Skin of body (tissue), 2 donors: ENCODE measurements around the gene SNRNP40. TPM values are rescaled to one million over a fixed set of nuclear protein-coding genes. Genes with fewer than 3 reads are reported as not detected.
"Not testable (repeated sequence)": the region's sequence is repeated elsewhere in the genome, so short reads cannot be mapped to it uniquely, and the experiment has no call there.

Experiments used
- DNase-seq: peaks from one replicate; lab custom pipeline; 2025; lab: John Stamatoyannopoulos, UW
- total RNA-seq: library from RNA; depleted of rRNA; stranded (reverse); fragments of >200 nt; gene quantifications from one replicate; pipeline ENCODE4 v1.2.3, GENCODE V29; 2014

Gene SNRNP40
- total RNA-seq, 1 donor from 2014 or later = 88.5 TPM

- not testable (repeated sequence) for DNase-seq
Observed at GRCh38 chr1:31287791-31288190, 8.8 kb downstream of the SNRNP40 start.

GRCh38 chr1:31282426-31282825 is 14.2 kb downstream of the SNRNP40 start:
- not testable (repeated sequence) for DNase-seq

- DNase-seq = no peak
Observed at GRCh38 chr1:31273619-31274018, 23.0 kb downstream of the SNRNP40 start.

DNA sequence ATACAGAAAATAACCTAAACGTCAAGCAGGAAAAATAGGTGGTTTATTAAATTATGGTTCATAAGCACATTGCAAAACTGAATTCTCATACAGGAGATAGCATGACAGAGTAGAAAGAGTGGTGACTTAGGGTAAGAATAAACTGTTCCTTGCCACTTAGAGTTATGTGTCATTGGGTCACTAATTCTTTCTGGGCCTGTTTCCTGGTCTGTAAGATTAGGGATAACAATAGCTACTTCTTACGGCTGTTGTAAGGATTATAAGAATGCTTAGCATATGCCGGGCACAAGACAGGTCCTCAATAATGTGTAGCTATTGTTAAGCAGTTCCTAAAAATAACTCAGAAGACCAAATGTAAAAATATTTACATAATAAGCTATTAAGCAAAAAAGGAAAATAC is 24.2 kb downstream of the SNRNP40 start:
- no peak for DNase-seq

DNA sequence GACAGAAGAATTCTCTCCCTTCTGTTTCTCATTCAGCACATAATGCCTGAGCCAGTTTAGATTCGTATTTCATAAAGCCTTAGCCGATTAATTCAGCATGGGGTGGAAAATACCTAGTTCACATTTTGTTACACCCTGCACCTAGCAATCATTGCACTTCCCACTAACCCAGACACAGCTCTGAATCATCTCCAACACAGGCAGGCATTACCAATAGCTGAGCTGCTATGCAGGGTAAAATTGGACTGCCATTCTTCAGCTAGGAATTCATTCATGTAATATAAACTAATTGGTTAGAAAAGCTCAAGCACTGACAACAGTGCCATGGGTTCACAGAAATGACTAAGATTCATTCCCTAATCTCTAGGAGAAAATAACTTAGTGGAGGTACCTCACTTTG is 30.0 kb downstream of the SNRNP40 start:
- DNase-seq = no peak

DNA sequence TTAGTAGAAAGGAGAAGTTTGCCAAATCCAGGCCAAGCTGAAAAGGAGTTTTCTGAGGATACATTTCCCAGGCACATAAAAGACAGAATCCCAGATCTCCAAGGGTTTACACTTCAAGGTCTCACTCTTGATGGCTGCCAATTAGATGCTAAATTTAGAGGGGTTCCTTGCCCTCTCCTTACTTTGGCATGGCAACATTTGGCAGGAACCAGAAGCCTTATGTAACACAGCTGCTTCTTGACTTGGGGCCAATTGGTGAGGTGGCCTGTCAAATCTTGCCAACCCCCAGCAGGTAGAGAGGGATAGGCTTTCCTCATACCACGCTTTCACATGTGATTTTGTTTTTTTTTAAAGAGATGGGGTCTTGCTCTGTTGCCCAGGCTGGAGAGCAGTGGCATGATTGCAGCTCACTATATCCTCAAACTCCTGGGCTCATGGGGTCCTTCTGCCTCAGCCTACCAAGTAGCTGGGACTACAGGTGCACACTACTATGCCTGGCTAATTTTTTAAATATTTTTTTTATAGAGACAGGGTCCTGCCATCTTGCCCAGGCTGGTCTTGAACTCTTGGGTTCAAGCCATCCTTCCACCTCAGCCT is 31.7 kb downstream of the SNRNP40 start:
- DNase-seq = no peak

DNA sequence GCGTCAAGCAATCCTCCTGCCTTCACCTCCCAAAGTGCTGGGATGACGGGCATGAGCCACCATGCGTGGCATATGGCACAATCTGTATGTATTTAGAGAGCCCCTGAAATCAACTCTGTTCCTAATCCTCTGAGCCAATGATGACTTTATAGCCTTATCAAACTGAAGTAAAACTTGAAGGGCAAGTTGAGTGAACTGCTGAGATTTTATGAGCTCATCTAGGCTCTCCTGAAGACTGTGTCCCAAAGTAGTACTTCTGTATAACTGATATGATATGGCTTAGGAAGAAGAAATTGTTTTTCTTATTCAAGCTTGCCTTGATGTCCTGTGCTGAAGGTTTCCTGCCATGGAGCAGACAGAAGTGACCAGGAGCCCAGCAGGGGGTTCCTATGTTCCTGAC is 33.2 kb downstream of the SNRNP40 start:
- DNase-seq = no peak

DNA sequence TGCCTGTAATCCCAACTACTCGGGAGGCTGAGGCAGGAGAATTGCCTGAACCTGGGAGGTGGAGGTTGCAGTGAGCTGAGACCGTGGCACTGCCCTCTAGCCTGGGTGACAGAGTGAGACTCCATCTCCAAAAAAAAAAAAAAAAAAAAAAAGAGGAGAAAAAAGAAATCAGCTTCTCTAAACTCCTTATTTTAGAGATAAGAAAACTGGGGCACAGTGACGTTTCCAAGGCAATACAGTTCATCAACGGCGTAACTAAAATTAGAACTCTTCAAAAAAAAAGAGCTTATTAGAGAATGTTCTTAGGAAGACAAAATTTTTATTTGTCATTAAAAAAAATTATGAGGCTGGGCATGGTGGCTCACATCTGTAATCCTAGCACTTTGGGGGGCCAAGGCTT is 34.2 kb downstream of the SNRNP40 start:
- not testable (repeated sequence) for DNase-seq

DNA sequence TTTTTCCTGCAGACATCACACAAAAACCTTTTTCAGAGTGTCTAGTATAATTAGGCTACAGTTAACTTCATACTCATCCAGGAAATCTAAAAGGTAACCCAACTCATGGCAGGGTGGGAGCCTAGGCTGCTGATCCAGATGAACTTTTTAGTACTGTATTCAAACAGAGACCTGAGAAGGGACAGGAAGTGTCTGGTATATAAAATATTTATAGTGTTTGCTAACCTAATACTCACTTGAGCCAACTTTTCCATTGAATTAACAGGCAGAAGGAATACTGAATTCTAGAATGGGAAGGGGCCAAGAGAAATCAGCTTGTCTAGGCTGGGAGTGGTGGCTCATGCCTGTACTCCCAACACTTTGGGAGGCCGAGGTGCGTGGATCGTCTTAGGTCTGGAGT is 34.7 kb downstream of the SNRNP40 start:
- DNase-seq = no peak

DNA sequence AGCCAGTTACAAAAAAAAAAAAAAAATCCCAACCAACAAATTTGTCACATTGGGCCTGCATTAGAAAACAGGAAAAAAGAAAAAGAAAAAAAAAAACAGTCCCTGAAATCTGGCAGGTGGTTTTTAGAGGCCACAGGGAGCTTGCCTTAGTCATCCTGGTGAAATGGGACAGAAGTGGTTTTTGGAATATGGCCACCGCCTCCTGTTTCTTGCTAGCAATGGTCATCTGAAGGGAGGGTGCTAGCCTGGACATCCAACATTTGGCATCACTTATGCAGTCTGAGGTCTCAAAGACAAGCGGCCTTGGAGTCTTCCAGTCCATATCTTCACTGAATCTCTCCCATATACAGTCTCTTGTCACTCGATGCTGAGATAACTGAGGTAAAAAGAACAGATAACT is 36.8 kb downstream of the SNRNP40 start:
- DNase-seq = no peak

DNA sequence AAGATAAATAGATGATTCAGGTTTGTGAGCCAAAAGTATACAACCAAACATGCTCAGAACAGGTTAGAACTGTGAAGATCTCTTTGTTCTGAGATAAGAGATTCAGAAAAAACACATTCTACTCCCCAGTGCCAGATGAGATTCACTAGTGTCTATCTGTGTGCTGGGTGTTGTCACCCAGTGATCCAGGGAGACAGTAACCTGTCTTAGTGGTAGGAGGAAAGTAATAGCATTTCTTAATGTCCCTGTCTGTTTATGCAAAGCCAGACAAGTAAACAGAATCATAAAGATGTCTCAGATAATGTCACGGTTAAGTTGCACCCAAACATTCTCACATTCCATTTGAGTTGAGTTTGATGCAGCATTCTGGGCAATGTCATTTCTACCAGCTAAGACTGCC is 38.0 kb downstream of the SNRNP40 start:
- DNase-seq = no peak

DNA sequence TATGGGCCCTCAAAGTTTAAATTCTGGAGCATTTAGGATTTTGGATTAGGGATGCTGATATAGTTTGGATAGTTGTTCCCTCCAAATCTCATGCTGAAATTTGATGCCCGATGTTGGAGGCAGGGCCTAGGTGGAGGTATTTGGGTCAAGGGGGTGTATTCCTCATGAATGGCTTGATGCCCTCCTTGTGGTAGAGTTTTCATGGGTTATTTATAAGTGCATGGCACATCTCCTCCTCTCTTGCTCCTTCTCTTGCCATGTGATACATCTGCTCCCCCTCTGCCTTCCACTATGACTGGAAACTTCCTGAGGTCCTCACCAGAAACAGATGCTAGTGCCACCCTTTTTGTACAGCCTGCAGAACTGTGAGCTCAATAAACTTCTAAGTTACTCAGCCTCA is 39.4 kb downstream of the SNRNP40 start:
- no peak for DNase-seq

DNA sequence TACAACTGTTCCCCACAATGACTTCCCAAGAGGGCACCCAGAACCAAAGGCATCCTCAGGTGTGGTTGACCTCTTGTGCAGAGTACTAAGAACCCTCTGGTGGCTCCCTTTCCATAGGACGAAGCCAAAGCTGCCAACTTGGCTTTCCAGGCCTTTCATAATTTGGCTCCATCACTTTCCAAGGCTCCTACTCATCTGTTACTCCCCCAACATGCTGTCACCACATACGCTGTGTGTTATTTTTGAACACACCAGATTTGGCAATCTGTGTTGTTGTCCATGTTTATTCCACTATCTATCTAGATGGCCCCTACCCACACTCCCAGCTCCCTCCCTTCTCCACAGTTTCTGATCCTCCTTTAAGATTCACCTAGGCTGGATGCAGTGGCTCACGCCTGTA is 46.7 kb downstream of the SNRNP40 start:
- no peak for DNase-seq

GRCh38 chr1:31248276-31248675 is 48.3 kb downstream of the SNRNP40 start:
- no peak for DNase-seq

DNA sequence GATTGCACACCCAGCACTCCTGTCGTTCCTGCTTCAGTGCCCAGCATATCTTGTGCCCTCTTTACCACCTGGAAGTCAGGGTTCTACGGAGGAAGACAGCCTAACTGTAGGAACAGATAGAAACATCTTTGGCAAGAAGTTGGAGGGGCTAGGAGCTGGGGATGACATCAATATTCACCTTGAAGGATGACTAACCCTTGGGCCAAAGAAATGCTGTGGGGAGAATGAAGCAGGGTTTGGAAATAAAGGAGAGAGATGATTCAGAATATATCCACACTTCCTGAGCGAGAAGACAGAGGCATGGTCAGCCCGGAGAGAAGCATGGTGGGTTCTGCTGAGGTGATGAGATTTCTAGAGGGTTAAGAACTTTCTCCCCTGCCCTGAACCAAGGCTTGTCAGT is 52.3 kb downstream of the SNRNP40 start:
- no peak for DNase-seq

GRCh38 chr1:31243501-31244286 is 52.9 kb downstream of the SNRNP40 start:
- DNase-seq = no peak

DNA sequence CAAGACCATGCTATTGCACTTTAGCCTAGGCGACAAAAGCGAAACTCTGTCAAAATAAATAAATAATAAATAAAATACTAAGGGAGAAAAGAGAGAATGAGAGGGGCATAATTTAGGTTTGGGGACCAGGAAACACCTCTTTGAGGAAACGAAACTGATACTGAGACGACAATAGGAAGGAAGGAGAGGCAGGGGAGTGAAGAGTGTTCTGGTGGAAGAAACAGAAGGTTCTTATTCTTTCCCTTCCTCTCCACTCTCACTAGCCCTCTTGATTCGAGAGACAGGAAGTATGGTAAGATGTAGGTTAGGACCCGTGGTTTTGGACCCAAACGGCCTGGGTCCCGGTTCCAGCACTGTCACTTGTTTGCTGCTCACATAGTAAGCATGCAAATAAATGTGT is 55.3 kb downstream of the SNRNP40 start:
- DNase-seq = no peak

- no peak for DNase-seq
Observed at GRCh38 chr1:31239653-31240241, 56.8 kb downstream of the SNRNP40 start, which contains the start of gene NKAIN1. TSS of gene NKAIN1 (minus strand) at chr1:31239887. CDS start at chr1:31239547, 340 bp downstream.

DNA sequence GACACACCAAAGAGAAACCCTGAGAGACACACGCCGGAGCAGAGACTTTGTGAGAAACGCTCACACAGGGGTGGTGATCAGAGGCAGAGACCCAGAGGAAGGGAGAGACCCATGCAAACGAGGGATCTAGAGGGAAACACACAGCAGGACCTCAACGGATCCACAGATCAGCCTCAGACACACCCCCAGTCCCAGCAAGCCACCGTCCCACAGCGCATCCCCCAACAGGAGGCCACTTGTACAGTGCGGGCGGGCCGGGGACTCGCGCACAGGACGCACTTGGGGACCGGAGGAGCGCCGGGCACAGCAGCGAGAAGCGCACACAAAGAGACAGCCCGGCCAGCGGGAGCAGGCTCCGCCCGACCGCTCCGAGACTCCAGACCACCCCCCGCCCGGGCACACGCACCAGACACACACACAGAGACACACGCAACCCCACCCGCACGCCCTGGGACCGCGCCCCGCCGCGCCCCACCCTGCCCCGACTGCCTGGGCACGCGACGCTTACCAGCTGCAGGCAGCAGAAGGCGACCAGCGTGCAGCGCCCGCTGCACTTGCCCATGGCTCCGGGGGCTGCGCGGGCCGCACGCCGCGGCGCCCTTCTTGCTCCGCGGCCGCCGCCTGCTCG is 57.5 kb downstream of the SNRNP40 start:
- DNase-seq = no peak

- no peak for DNase-seq
Observed at GRCh38 chr1:31238612-31238985, 58.0 kb downstream of the SNRNP40 start.

DNA sequence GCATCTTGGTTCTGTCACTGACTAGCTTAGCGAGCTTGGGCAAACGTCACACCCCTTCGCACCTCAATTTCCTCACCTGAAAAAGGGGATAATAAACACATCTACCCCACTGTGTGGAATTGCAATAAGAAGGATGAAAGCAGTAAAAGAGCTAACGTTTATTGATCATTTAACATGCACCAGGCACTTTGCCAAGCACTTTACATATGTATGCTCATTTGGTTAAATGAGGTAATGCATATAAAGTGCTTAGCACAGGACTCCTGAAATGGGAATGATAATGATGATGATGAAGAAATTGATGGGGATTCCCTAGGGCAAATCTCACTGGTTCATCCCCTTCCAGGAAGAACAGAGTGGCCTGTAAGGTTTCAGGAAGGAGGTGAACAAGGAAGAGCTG is 61.7 kb downstream of the SNRNP40 start:
- no peak for DNase-seq

- no peak for DNase-seq
Observed at GRCh38 chr1:31234123-31234708, 62.4 kb downstream of the SNRNP40 start.
